HS-5 (cell line): ENCODE measurements around the gene SLC18A2.
"Not testable (repeated sequence)": the region's sequence is repeated elsewhere in the genome, so short reads cannot be mapped to it uniquely, and the experiment has no call there.

ENCODE experiments used
- DNase-seq: peaks from one replicate; pipeline ENCODE4 v3.0.0-alpha.2; 2012; ENCODE audit warnings: low read depth

Gene SLC18A2

DNA sequence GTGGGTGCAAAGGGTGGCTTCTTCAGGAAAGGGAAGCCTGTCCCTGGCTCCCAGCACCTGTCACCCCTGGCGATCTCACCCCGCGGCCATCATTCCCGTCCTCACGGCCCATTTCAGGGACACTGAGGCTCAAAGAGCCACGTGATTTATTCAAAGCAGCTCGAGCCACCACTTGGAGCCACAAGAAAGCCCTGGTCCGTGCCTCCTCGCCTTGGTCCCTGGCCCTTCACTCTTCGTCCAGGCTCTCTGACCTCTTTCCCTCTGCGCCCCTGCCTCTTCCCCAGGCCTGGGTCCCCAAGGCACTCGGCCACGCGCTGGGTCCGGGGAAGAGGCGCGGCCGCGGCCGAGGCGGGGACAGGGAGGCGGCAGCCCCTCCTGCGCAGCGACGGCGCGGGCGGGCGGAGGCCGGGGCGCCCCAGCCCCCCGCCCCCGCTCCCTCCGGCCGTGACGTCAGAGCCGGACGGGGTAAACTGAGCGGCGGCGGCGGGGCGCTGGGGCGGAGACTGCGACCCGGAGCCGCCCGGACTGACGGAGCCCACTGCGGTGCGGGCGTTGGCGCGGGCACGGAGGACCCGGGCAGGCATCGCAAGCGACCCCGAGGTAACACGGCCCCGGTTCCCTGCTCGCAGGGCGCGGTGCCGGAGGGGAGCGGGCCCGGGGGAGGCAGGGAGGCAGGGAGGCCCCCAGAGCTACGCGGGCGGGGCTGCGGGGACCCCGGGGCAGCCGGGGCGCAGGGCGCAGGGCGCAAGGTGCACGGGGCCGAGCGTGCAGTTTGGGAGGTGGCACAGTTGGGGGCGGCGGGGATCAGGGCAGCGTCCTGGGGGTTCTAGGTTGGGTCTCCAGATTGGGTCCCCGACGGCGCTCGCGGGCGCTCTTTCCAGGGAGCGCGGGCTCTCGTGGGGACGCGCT, at the start of gene SLC18A2:
SLC18A2 (plus strand) TSS at position 494 of the 909 bp plus-strand sequence. CDS start 580 bp downstream, outside the sequence.
- no peak for DNase-seq

DNA sequence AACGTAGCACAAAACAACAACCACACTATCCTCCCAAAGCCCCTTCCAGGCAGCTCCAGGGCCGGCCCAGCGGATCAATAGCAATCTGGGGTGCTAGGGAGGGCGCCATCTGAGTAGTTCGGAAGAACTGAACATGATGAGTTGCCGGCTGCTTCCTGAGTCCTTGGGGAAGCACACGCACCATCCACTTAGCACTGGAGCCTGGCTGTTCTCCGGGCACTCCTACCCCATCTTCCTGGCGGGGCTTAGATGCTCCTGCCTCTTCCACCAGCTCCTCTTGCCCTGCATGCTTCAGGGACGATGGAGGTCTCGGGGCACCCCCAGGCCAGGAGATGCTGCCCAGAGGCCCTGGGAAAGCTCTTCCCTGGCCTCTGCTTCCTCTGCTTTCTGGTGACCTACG, 43.7 kb upstream of the SLC18A2 start, which contains the start of gene KCNK18:
KCNK18 (plus strand) TSS at position 301 of the 400 bp plus-strand sequence; CDS start at position 301, 0 bp downstream.
- no peak for DNase-seq

DNA sequence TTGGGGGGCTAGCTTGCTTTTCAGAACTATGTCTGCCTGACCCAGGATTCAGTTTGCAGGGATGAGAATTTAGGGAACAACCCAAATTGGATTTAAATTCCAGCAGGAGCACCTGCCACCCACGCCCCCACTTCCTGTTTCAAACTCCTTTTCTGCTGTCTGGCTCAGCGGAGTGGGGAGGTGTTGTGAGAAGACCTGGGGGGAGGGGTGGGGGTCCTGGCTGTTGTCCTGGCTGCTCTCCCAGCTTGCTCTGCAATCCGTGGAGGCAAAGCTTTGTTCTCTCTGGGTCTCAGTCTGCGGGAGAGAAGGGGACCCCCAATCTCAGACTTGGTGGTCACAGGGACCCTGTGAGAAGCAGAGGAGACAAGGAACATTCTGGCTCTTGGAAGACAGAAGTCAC, 42.8 kb upstream of the SLC18A2 start:
- no peak for DNase-seq

DNA sequence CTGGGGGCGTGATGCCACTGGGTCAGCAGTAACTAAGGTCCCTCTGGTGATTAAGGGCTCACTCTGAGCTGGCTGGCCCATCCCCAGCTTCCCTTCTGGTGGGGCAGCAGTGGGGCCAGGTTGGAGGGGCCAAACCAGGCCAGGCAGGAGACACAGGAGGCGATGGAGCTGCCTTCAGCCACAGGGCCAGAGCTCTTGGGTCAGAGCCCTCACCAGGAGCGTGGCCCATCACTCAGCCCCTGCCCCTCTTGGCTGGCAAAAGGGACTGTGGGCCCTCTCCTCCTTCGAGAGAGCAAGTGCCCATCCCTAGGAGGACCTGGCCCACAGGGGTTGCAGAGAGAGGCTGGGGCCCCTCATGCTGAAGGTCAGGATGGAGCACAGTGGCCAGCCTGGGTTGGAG, 39.1 kb upstream of the SLC18A2 start:
- no peak for DNase-seq

DNA sequence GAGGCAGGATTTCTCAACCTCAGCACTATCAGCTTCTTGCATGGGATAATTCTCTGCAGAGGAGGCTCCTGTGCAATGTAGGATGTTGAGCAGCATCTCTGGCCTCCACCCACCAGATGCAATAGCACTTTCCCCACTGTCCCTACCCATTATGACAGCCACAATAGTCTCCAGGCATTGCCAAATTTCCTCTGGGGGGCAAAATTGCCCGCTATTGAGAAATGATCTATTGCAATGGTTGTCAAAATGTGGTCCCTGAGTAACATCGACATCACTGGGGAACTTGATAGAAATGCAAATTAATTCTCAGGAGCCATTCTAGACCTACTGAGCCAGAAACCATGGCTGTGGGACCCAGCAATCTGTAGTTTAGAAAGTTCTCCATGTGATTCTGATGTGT, 36.6 kb upstream of the SLC18A2 start:
- DNase-seq: no peak

DNA sequence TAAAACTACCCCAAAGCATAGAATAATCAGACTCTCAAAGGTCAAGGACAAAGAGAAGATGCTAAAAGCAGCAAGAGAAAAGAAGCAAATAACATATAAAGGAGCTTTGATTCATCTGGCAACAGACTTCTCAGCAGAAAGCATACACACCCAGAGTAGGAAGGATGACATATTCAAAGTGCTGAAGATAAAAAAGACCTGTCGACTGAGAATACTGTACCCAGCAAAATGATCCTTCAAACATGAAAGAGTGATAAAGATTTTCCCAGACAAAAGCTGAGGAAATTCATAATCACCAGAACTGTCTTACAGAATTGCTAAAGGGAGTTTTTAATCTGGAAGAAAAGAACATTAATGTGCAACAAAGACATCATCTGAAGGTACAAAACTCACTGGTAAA, 28.7 kb upstream of the SLC18A2 start:
- DNase-seq: no peak

DNA sequence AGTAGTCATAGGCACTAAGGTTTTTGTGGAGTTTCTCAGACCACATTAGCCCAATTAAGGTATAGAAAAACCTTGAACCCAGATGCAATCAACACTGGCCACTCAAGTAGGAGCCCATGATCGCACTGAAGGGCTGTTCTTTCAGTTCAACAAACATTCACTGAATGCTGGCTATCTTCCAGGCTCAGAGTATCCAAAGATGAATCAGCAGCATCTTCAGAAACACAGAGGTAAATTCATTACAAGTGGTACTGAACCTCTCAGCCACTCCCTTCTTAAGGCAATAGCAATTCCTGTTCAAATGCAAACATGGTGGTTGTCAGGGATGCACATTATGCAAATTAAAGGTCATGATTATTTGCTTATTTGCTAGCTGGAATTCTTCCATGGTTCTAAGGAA, 26.5 kb upstream of the SLC18A2 start:
- DNase-seq: no peak

DNA sequence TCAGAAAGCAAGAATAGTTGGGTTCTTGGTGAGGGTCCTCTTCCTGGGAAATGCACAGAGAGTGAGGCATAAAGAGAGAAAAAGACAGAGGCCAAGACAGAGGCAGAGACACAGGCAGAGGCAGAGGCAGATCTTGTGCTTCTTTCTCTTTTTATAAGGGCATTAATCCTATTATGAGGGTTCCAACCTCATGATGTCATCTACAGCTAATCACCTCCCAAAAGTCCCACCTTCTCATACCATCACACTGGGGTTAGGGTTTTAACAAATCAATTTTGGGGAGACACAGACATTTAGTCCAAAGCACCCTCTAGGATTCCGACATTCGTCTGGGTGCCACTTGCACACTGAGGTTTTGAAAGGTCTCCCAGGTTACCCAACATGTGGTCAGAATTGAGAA, 25.8 kb upstream of the SLC18A2 start:
- DNase-seq: no peak

DNA sequence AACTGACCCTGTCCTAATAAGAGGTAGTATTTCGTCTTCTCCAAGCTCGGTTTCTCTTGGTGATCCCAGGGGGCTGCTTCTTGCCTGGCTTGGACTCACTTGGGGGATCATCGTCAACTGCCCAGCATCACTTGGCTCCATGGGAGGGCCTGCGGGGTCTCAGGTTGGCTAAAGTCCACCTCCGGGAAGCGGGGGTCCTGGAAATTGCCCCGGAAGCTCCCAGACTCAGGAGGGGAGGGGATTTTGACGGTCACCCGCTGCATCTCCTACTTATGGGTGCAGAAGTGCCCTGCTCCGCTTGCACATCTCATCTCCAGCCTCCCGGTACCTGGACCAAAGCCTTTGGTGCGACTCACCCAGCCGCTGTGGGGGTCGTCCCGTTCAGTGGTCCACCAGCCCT, 24.9 kb upstream of the SLC18A2 start:
- no peak for DNase-seq

DNA sequence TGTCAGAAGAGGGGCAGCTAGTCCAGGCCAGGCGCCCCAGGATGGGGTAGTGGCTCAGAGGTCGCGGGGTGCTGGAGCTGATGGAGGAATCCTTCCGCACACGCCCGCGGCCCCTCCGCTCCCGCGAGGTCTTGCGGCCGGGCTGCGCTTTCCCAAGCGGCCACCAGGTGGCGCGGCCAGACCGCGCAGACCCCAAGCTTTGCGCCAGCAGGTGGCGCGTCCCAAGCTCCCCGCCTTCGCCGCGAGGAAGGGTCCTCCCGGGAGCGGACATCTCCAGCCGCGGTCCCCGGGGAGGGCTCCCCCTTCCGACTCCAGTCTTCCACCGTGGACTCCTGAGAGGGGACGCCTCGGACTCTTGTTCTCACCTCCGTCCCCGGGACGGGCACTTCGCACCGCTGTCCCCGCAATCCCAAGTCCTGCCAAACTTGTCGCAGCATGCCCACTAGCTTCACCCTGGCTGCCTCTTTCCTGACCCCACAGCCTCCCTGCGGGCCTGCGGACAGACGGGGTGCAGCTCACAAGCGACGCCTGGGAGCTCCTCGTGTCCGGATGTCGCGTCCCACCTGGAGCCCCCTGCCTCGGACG, 24.2 kb upstream of the SLC18A2 start:
- peak; percentile 11 for DNase-seq

DNA sequence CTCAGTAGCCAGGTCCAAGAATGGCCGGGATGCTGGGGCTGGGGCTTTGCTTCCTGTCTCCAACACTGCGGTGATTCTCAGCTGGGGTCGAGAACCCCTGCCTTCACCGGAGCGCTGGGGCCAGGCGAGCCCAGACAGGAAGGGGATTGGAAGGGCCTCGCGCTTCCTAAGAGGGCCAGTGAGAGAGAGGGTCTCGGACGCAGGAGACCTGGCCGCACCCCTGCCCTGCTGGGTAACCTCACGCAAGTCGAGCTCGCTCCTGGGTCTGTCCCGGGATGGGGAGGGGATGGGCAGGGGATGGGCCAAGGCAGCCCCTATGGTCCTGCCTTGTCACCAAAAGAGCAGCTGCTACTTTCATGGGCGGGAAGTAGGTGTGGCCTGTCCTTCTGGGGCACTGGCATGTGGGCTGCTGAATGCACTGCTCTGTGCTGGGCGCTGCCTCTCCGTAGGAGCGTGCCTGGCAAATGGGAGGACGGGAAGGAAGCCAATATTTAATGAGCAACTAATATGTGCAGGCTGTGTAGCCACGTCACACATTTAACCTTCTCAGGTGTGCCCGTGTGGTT, 23.6 kb upstream of the SLC18A2 start:
- no peak for DNase-seq

DNA sequence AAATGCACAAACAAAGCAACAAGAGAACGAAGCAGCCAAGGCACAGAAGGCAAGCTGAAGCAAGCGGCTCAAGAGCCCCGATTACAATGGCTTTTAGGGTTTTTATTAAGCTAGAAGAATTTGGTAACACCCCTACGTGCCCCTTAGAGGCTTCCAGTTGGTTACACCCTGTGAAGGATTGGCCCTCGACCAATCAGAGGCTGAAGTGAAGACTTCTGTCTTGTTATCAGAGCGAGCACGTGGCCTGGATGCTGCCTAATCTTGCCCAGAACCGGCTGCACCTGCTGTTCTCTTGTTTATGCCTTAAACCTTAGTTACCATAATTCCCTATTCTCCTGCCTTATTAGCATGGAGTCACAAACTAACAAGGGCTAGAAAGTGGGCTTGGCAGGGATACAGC, 22.3 kb upstream of the SLC18A2 start:
- no peak for DNase-seq

DNA sequence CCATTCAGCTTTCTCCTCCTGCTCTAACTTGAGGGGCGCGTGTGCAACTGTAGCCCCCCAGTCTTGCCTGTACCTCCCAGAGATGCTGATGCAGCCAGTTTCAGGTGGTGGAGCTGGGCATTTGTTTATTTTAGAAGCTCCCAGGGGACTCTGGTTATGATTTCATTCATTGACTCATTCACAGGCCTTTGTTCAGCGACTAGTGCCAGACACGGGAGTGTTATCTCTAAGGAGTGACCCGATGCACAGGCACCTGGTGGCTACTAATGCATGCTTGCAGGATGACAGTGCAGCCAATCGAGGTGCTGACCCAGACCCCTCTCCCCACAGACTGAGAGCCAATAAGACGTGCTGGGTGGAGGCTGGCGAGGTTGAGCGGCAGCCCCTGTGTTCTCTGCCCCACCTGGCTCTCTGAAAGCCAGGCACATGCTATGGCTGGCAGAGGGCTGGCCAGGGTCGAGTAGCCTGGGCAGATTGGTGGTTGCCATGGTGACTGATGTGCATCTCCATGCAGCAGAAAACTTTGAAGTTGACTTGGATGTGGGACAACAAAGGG, 19.7 kb upstream of the SLC18A2 start:
- DNase-seq: peak; percentile 36

DNA sequence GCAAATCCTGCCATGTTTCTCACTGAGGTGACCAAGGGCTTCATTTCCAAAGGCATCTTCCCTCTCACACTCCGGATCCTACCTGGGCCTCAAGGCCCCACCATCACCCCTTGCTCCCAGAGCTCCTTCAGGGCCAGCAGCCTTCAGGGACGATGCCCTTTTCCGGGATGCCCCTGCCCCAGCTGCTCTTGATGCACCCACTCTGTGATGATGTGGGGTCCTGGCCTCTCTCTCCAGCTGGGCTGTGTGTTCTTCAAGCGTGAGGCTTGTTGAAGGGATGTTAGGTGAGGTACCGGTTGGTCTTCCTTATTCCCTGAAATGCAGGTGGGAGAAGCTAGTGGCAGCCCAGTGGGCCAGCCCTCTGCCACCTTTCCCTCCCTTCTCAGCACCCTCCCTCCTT, 18.4 kb upstream of the SLC18A2 start:
- no peak for DNase-seq

DNA sequence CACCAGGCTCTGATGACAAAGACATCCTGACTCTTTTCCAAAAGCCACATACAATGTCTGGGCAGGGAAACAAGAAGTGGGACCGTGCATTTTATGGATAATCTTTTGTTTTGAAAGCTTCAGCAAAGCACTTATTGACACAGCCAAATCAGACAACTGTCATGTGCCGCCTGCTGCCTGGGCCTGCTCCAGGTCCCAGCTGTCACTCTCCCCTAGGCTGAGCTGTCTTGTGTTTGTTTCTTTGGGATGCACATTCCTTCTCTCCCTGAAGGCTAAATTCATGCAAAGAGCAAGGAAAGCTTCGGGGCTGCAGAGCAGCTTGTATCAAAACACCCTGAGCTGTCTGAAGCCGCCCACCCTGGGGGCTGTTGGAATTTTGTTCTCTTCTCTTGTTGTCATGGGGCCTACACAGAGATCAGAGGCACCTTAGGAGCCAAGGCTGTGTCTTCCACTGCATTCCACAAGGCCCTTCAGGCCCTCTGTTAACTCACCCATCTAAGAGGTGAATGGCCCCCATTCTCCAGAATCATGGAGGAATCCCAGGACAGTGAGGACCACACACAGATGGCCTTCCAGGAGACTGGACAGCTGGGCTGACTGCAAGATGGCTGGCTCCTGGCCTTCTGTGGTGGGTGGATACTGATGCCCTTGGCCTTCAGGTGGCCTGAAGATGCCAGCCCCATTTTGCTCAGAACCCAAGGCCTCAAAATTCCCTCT, 17.8 kb upstream of the SLC18A2 start:
- no peak for DNase-seq

DNA sequence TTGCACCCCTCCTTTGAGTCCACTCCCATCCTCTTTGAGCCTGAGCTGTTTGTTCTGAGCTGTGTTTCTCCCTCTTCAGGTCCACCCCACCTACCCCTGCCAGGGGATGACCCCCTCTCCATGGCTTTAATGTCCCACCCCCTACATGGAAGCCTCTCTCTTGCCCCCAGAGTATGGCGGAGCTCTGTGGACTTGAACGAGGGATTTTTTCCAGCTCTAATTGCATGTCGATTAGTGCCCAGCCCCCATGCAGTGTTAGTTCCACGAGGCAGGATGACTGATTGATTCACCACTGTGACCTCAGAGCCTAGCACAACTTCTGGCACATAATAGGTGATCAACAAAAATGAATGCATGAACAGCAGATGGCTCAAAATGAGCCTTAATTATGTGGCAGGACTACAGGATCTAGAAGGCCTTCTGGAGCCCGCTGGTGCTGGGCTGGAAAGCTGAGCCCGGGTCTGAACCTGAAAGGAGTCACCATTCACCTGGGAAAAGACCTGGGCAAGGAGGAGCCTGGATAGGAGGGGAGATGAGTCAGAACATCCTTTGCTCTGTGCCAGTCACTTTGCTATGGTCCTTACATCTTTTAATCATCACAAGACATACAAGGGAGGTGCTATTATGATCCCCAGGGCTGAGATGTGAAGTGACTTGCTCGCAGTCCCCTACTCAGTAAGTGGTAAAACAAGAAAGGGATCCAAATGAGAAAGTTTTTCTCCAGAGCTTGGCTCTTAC, 17.1 kb upstream of the SLC18A2 start:
- no peak for DNase-seq

DNA sequence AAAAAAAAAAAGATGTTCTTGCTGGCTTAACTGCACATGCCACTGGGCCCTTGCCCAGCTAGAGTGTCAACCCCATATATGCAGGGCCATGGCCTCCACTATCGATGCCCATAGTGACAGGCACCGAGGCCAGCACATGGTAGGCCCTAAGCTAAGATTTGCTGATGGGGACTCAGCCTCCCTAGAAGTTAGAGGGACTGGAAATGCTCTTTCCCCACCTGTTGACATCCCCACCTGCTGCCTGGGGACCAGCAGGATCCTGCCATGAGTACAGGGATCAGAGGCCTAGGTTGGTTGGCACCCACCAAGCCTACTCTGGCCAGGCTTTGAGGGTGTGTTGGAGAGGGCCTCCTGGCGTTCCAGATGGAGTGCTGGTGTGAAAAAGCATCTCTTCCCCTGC, 16.0 kb upstream of the SLC18A2 start:
- no peak for DNase-seq

DNA sequence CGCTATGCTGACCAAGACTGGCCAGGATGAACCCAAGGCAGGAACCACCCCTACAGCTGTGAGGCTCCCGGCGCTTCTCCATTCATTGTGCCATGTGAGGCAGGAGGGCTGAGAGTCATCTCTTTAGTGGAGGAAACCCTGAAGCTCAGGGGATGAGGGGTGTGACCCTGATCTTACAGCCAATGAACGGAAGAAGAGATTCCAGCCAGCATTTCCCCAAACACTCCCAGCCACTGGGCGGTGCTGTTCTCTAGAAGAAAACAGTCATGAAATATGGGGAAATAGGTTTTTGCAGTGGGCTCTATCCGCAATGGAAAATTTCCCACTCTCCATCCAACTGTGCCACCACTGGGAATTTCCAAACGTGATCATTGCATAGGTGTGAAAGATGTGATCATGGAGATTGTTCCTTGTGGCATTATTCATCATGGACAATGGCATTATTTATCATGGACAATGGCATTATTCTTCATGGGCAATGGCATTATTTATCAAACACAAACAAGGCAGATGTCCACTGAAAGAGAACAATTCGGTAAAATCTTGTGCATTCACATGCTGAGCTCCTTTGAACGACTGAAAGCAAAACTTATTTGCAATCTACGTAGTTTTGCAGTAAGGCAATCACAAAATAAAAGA, 14.0 kb upstream of the SLC18A2 start:
- no peak for DNase-seq

DNA sequence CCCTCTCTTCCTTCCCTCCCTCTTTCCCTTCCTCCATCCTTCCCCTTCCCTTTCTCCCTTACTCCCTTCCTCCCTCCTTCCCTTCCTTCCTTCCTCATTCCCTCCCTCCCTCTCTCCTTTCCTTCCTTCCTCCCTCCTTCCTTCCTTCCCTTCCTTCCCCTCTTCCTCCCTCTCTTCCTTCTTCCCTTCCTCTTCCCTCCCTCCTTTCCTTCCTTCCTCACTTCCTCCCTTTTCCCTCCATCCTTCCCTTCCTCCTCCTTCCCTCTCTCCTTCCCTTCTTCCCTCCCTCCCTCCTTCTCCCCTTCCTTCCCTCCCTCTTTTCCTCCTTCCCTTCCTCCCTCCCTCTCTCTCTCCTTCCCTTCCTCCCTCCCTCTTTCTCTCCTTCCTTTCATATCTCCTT, 12.7 kb upstream of the SLC18A2 start:
- DNase-seq: no peak

DNA sequence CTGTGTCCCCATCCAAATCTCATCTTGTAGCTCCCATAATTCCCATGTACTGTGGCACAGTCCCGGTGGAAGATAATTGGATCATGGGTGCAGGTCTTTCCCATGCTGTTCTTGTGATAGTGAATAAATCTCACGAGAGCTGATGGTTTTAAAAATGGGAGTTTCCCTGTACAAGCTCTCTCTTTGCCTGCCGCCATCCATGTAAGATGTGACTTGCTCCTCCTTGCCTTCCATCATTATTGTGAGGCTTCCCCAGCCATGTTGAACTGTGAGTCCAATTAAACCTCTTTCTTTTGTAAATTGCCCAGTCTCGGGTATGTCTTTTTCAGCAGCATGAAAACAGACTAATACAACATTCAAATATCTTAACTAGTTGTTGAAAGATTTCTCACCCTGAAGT, 10.8 kb upstream of the SLC18A2 start:
- DNase-seq: not testable (repeated sequence)

DNA sequence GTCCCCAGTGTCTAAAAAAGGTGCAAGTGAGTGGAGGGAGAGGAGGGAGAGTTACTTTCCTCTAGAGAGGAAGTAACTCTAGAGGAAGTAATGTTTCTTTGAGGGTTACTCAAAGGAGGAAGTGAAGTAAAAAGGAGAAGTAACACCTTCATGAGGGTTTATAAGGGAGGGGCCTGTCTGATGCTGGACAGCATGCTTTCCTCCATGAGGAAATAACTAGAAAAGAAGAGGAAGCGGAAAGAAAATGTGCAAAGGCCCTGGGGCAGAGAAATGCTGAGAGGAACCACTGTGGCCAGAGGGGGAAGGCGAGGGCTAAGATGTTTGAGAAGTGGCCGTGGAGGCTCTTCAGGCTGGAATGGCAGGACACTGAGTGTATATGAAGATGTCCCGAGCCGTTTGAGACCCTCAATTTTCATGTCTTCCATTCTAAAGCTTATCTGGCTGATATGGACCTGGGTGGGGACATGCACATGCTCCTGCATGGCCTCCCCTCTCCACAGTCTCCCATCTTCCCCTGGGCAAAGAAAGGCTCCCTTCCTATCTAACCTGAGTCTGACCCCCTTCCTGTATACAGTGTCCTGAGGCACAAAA, 3.4 kb upstream of the SLC18A2 start:
- no peak for DNase-seq
